Activated CD4-positive, alpha-beta T cell treated with anti-CD3 and anti-CD28 coated beads for 36 hours (primary cell): ENCODE data around the gene ARSD. TPM values are rescaled to one million over a fixed set of nuclear protein-coding genes. Genes with fewer than 3 reads are reported as not detected.
A peak's percentile ranks its signal among the peaks of the same experiment; 100 is the strongest.
"Not testable (repeated sequence)": the region's sequence is repeated elsewhere in the genome, so short reads cannot be mapped to it uniquely, and the experiment has no call there.

Source experiments
- ATAC-seq: fragments of 200-7000 bp; cut with Tn5 transposase; one replicate; pipeline ENCODE4 v1.10.0; 2021; ENCODE audit warnings: mild to moderate bottlenecking, moderate library complexity
- CTCF ChIA-PET: fragments of 350-600 bp; sonication (Branson Sonifier 250); formaldehyde crosslinking; loops from one replicate; lab custom pipeline; 2021; ENCODE audit warnings: antibody characterized with exemption; lab: Charles Lee
- POLR2A ChIA-PET: fragments of 350-600 bp; sonication (Branson Sonifier 250); formaldehyde crosslinking; loops from one replicate; lab custom pipeline; 2021; ENCODE audit warnings: antibody characterized with exemption, inconsistent platforms; lab: Charles Lee
- DNase-seq: peaks from one replicate; pipeline ENCODE4 v3.0.0-alpha.2; 2020
- H3K27ac Mint-ChIP-seq: one replicate; pipeline ENCODE4 v1.8.0; 2021; ENCODE audit warnings: mixed read lengths
- H3K27me3 Mint-ChIP-seq: one replicate; pipeline ENCODE4 v1.8.0; 2021; ENCODE audit warnings: mixed read lengths
- H3K36me3 Mint-ChIP-seq: one replicate; pipeline ENCODE4 v1.8.0; 2021; ENCODE audit warnings: low read depth, mixed read lengths
- H3K4me1 Mint-ChIP-seq: one replicate; pipeline ENCODE4 v1.8.0; 2021; ENCODE audit warnings: mixed read lengths
- H3K4me3 Mint-ChIP-seq: one replicate; pipeline ENCODE4 v1.8.0; 2021; ENCODE audit warnings: mild to moderate bottlenecking, moderate library complexity, mixed read lengths
- H3K9me3 Mint-ChIP-seq: one replicate; pipeline ENCODE4 v1.8.0; 2021; ENCODE audit warnings: low read depth, mixed read lengths
- intact Hi-C, 2 experiments: fragments of 100-400 bp; cut with DNase I in 1 of 2; cut with micrococcal nuclease in 1 of 2; formaldehyde crosslinking; loops; one replicate each; pipeline versions ENCODE4 v1.14.2 to v1.15.1; 2022 to 2024; cut with DNase I, micrococcal nuclease
- total RNA-seq, 2 experiments: library from RNA; stranded (reverse); gene quantifications; one replicate each; pipeline ENCODE4 v1.2.3, GENCODE V29; 2021

Gene ARSD
- total RNA-seq, result 1 to 10 TPM in 1 of 2 experiments, under 1 TPM in 1; 0.95 to 1.6 TPM

GRCh38 chrX:2928583-2929434, at the start of gene ARSD:
Gene ARSD, minus strand, starts transcription at chrX:2929339. Its CDS starts 64 bp downstream, at chrX:2929275.
- H3K9me3 Mint-ChIP-seq, result no peaks in the 10 kb centered on the region
- peak; percentile 53 for DNase-seq
- ChIA-PET POLR2A (no interaction called here), CTCF (interaction anchor here (0.7 to 1.6 kb wide), 2 partner anchors 34 to 116 kb away, joined by 3 to 4 read pairs; no protein-coding TSS in a partner anchor)
- H3K27me3 Mint-ChIP-seq, result peaks cover 6% of the 10 kb centered on the region
- ATAC-seq, result peak; percentile 78
- intact Hi-C loops, result no loop called here
- peak within 1 kb of the TSS; percentile 69 for H3K4me3 Mint-ChIP-seq
- no peaks in the 10 kb centered on the region for H3K4me1 Mint-ChIP-seq
- H3K27ac Mint-ChIP-seq, result no peak within 1 kb of the TSS
- peaks cover 1% of the 10 kb centered on the region for H3K36me3 Mint-ChIP-seq

GRCh38 chrX:2978639-2979038, 49.5 kb upstream of the ARSD start:
- H3K27ac Mint-ChIP-seq, DNase-seq, H3K9me3 Mint-ChIP-seq, intact Hi-C loops, H3K4me1 Mint-ChIP-seq, CTCF ChIA-PET, H3K27me3 Mint-ChIP-seq, POLR2A ChIA-PET, ATAC-seq, H3K36me3 Mint-ChIP-seq, H3K4me3 Mint-ChIP-seq: not testable (repeated sequence)

- Mint-ChIP-seq H3K27ac (no peak overlapping the region), H3K27me3 (no peaks in the 10 kb centered on the region), H3K9me3 (no peaks in the 10 kb centered on the region), H3K4me1 (no peaks in the 10 kb centered on the region), H3K4me3 (no peak overlapping the region), H3K36me3 (no peaks in the 10 kb centered on the region)
- ChIA-PET CTCF (no interaction called here), POLR2A (no interaction called here)
- intact Hi-C loops, result no loop called here
- DNase-seq (no peak), ATAC-seq (no peak)
Measured at GRCh38 chrX:2974961-2975360, 45.8 kb upstream of the ARSD start.

GRCh38 chrX:2972391-2972790, 43.3 kb upstream of the ARSD start:
- Mint-ChIP-seq H3K4me3 (no peak overlapping the region), H3K4me1 (peaks cover 5% of the 10 kb centered on the region), H3K9me3 (no peaks in the 10 kb centered on the region), H3K27ac (no peak overlapping the region), H3K27me3 (no peaks in the 10 kb centered on the region), H3K36me3 (no peaks in the 10 kb centered on the region)
- POLR2A ChIA-PET, result no interaction called here
- no peak for ATAC-seq
- CTCF ChIA-PET, result no interaction called here
- no peak for DNase-seq
- intact Hi-C loops, result no loop called here

- peaks cover 5% of the 10 kb centered on the region for H3K4me1 Mint-ChIP-seq
- DNase-seq, result no peak
- no peaks in the 10 kb centered on the region for H3K36me3 Mint-ChIP-seq
- intact Hi-C loops, result loop anchor here (5.0 kb wide), 2 partner anchors 257 to 262 kb away; no protein-coding TSS in a partner anchor
- H3K27me3 Mint-ChIP-seq, result no peaks in the 10 kb centered on the region
- H3K4me3 Mint-ChIP-seq, result no peak overlapping the region
- POLR2A ChIA-PET, result no interaction called here
- CTCF ChIA-PET, result no interaction called here
- ATAC-seq, result no peak
- no peak overlapping the region for H3K27ac Mint-ChIP-seq
- H3K9me3 Mint-ChIP-seq, result no peaks in the 10 kb centered on the region
Measured at GRCh38 chrX:2969021-2969420, 39.9 kb upstream of the ARSD start.

GRCh38 chrX:2967998-2968909, 39.1 kb upstream of the ARSD start:
- DNase-seq, result peak; percentile 46
- POLR2A ChIA-PET, result no interaction called here
- intact Hi-C loops, result loop anchor here (5.0 kb wide), 2 partner anchors 256 to 261 kb away; no protein-coding TSS in a partner anchor

GRCh38 chrX:2967584-2967983, 38.4 kb upstream of the ARSD start:
- Mint-ChIP-seq H3K27me3 (no peaks in the 10 kb centered on the region), H3K4me3 (no peak overlapping the region), H3K4me1 (peaks cover 5% of the 10 kb centered on the region), H3K9me3 (no peaks in the 10 kb centered on the region), H3K27ac (no peak overlapping the region), H3K36me3 (no peaks in the 10 kb centered on the region)
- intact Hi-C loops, result loop anchor here (5.0 kb wide), 2 partner anchors 255 to 260 kb away; no protein-coding TSS in a partner anchor
- POLR2A ChIA-PET, result no interaction called here
- CTCF ChIA-PET, result no interaction called here
- ATAC-seq, result no peak
- DNase-seq, result no peak

More at GRCh38 chrX:2967998-2968909, 39.1 kb upstream of the ARSD start:
- Mint-ChIP-seq H3K36me3 (no peaks in the 10 kb centered on the region), H3K4me3 (peak overlapping the region; percentile 44), H3K9me3 (no peaks in the 10 kb centered on the region), H3K4me1 (peaks cover 5% of the 10 kb centered on the region), H3K27me3 (no peaks in the 10 kb centered on the region), H3K27ac (no peak overlapping the region)
- CTCF ChIA-PET, result interaction anchor here (0.7 kb wide), 1 partner anchor 47 kb away, joined by 5 read pairs; no protein-coding TSS in a partner anchor
- peak; percentile 92 for ATAC-seq

- H3K36me3 Mint-ChIP-seq, result no peaks in the 10 kb centered on the region
- H3K27me3 Mint-ChIP-seq, result no peaks in the 10 kb centered on the region
- no peak for DNase-seq
- intact Hi-C loops, result loop anchor here (5.0 kb wide), 2 partner anchors 255 to 260 kb away; no protein-coding TSS in a partner anchor
- peaks cover 5% of the 10 kb centered on the region for H3K4me1 Mint-ChIP-seq
- ChIA-PET CTCF (no interaction called here), POLR2A (no interaction called here)
- H3K4me3 Mint-ChIP-seq, result no peak overlapping the region
- no peak for ATAC-seq
- no peaks in the 10 kb centered on the region for H3K9me3 Mint-ChIP-seq
- H3K27ac Mint-ChIP-seq, result no peak overlapping the region
Measured at GRCh38 chrX:2967012-2967411, 37.9 kb upstream of the ARSD start.

GRCh38 chrX:2965965-2966364, 36.8 kb upstream of the ARSD start:
- Mint-ChIP-seq H3K4me3 (no peak overlapping the region), H3K27ac (no peak overlapping the region), H3K36me3 (no peaks in the 10 kb centered on the region), H3K4me1 (peaks cover 5% of the 10 kb centered on the region), H3K27me3 (no peaks in the 10 kb centered on the region), H3K9me3 (no peaks in the 10 kb centered on the region)
- peak; percentile 47 for DNase-seq
- intact Hi-C loops, result loop anchor here (5.0 kb wide), 2 partner anchors 254 to 259 kb away; no protein-coding TSS in a partner anchor
- CTCF ChIA-PET, result no interaction called here
- ATAC-seq, result peak; percentile 62
- POLR2A ChIA-PET, result no interaction called here

GRCh38 chrX:2963992-2964794, 35.1 kb upstream of the ARSD start:
- H3K36me3 Mint-ChIP-seq, H3K27me3 Mint-ChIP-seq, ATAC-seq, CTCF ChIA-PET, H3K4me3 Mint-ChIP-seq, POLR2A ChIA-PET, H3K4me1 Mint-ChIP-seq, H3K27ac Mint-ChIP-seq, intact Hi-C loops, H3K9me3 Mint-ChIP-seq, DNase-seq: not testable (repeated sequence)

GRCh38 chrX:2963449-2963848, 34.3 kb upstream of the ARSD start:
- H3K27ac Mint-ChIP-seq, H3K4me3 Mint-ChIP-seq, H3K36me3 Mint-ChIP-seq, H3K27me3 Mint-ChIP-seq, intact Hi-C loops, H3K4me1 Mint-ChIP-seq, CTCF ChIA-PET, POLR2A ChIA-PET, H3K9me3 Mint-ChIP-seq, DNase-seq, ATAC-seq: not testable (repeated sequence)
